DMS153 treated with DMSO at 0.1 percent for 48 hours (cell line): ENCODE measurements around the gene RNF208.

Source experiments
- DNase-seq: peaks from one replicate; lab custom pipeline; 2025; ENCODE audit not compliant: unreplicated experiment; lab: John Stamatoyannopoulos, UW

The RNF208 gene

GRCh38 chr9:137193771-137194170, 28.3 kb downstream of the RNF208 start:
- no peak for DNase-seq

- DNase-seq = no peak
Observed at GRCh38 chr9:137192859-137193258, 29.2 kb downstream of the RNF208 start.

- DNase-seq = no peak
Observed at GRCh38 chr9:137192448-137192780, 29.6 kb downstream of the RNF208 start.

DNA sequence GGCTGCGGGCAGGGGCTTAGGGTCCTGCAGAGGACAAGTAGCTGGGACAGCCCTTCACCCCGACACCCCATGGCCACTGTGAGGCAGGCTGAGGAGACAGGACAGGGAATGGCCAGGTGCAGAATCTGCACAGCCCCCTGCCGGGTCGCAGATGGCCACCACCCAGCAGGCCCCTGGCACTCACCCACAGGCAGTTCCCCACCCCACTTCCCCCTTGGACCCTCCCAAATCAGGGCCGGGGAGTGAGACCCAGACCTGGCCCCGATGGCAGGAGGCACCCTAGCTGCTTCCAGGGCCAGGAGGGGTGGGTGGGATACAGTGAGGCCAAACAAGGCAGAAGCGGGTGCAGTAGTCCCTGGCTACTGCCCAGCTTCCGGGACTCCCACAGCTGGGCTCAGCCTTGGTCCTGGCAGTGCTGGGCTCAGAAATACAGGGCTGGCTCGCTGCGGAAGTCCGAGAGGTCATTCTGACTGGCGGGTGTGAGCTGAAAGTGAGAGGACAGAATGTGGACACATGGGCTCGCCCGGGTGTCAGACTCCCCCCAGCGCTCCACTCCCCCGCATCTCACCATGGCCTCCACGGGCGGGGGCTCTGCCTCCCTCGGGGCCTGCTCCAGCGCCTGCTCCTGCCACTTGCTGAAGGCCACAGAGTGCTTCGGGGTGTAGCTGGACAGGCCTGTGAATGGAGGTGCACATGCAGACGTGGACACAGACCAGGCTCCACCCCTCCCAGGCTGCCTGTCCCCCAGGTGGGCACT, 30.2 kb downstream of the RNF208 start:
- no peak for DNase-seq

DNA sequence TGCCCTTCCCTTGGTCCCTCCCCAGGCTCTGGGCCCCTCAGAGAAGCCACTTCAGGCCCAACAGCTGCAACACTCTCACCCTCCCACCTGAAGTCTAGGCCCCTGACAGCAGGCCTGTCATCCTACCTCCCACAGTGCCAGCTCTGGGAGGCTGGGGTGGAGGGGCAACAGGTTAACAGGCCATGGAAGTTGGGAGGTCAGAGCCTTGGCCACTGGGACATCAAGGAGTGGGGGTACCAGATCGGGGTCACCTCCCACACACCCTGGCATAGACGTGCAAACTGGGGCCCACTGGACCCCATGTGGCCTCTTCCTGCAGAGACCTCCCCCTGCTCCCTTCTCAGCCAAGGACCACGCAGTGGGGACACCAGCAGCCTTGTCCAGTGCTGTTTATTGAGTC, 30.8 kb downstream of the RNF208 start:
- no peak for DNase-seq

DNA sequence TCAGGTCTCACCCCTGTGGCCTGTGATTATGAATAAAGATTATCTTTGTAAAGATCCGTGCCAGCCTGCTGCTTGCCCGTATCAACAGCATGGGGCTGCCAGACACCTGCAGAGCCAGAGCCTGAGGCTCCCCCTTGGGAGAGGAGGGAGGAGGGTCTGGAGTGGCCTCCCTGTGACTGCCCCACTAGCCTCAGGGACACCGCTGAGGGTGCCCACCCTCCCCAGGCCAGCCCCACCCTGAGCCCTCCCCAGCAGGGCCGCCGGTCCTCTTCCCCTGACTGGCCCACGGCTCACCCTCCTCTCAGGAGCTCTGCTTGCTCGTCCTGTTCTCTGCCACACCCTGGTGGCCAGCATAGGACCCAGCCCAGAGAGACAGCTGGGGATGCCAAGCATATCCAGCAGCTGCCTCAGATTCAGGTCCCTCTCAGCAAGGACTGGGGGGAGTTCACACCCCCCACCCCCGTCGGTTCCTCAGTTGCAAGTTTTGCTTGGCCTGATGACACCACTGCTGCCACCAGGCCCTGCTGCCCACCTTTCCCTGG, 31.7 kb downstream of the RNF208 start:
- DNase-seq = no peak

- DNase-seq = no peak
Observed at GRCh38 chr9:137189297-137190295, 32.4 kb downstream of the RNF208 start.

- peak; percentile 79 for DNase-seq
Observed at GRCh38 chr9:137188490-137189296, 33.3 kb downstream of the RNF208 start, which contains the start of the genes ANAPC2 and SSNA1. Gene ANAPC2 (minus strand): TSS chr9:137188560. CDS start chr9:137188532, 28 bp downstream. Gene SSNA1 (plus strand): TSS chr9:137188676. CDS start chr9:137188727, 51 bp downstream.

DNA sequence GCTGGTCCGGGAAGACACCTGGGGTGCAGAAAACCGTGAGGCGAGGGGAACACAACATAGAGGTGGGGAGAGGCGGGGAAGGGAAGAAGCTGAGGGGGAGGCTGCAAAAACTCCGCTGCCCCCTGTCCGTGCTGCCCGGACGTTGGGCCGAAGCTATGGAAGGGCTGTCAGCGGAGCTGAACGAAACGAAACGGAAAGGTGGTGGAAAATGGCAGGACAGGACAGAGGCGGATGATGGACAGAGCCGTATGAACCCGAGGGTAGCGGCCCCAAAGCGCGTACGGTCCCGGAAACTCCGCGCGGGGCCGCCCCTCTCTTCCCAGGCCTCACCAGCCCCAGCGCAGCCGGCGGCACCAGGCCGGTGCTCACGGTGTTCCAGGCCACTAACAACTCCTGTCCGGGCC, 34.0 kb downstream of the RNF208 start:
- no peak for DNase-seq

DNA sequence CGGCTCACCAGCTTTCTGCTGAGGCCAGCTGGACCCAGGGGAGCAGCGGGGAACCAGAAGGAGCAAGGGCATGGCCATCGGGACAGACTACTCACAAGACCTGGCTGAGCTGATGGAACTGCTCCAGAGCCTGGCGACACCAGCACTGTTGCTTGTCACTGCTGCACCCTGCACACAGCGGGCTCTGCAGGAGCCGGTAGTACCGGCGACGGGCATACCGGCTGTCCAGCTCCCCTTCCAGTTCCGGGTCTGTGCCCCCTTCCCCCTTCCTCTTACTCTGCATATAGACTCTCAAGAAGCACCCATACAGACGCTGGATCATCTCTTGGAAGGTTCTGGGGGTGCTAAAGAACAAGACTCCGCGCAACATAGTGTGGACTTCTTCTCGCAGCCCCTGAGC, 34.7 kb downstream of the RNF208 start:
- DNase-seq = no peak

DNA sequence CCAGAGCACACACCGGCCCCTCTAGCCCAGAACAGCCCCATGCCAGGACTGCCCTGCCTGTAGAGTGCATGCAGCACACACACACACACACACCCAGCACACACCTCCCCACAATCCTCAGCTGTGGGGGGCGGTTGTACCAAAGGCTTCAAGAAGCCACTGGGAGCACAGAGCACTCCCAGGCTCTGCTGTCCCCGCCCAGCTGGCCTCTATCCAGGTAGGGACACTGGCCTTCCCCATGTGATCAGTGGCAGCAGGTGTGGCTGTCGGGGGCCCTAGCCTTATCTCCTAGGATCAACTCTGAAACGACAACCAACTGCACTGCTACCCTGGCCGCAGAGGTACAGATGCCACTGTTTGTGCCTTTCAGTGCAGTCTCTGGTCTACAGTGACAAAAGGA, 35.7 kb downstream of the RNF208 start:
- no peak for DNase-seq

DNA sequence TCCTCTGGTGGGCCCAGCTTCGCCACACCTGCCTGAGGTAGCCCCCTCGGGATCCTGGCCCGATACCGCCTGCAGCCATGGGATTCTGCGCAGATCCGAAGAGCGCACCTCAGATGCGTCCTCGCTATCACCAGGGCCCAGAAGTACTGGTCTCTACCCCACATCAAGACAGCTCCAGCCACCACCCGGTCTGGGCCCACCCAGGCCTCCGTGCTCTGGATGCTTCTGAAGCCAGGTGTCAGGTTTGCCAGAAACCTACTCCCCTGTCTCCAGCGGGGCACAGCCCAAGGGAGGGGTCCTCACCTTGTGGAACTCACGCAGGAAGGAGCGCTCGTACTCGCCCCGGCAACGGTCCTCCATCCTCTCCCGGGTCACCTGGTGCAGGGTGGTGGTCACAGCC, 36.1 kb downstream of the RNF208 start:
- DNase-seq = no peak

GRCh38 chr9:137184881-137185660, 37.0 kb downstream of the RNF208 start:
- no peak for DNase-seq

DNA sequence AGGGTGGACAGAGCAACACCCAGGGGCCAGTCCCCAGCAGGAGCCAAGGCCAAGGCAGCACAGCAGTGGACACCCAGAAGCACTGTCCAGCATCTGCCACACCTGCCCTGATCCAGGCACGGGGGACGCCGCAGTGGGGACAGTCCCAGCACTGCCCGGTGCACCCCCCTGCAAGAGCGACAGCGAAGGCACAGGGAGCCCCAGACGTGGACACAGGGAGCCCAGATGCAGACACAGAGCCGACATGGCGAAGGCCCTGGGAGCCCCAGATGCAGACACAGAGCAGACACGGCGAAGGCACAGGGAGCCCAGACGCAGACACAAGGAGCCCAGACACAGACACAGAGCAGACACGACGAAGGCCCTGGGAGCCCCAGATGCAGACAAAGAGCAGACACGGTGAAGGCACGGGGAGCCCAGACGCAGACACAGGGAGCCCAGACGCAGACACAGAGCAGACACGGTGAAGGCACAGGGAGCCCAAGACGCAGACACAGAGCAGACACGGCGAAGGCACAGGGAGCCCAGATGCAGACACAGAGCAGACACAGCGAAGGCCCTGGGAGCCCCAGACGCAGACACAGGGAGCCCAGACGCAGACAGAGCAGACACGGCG, 38.0 kb downstream of the RNF208 start:
- no peak for DNase-seq

DNA sequence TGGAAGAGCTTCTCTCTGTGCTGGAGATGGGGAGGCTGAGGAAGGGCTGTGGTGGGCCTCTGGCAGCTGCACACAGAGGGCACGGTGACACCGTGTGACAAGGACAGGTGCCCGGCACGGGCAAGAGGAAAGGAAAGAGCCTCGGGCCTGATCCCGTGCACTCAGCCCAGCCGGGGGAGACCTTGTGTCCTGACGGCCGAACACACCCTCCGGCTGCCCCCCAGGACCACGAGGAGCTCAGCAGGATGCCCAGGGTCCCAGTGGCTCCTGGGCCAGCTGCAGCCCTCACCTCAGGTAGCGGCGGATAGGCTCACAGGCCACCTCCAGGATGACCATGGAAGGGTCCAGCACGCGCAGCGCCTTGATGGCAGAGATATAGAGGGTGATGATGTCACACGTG, 39.2 kb downstream of the RNF208 start:
- DNase-seq = no peak

- DNase-seq = no peak
Observed at GRCh38 chr9:137181680-137182079, 40.4 kb downstream of the RNF208 start.

DNA sequence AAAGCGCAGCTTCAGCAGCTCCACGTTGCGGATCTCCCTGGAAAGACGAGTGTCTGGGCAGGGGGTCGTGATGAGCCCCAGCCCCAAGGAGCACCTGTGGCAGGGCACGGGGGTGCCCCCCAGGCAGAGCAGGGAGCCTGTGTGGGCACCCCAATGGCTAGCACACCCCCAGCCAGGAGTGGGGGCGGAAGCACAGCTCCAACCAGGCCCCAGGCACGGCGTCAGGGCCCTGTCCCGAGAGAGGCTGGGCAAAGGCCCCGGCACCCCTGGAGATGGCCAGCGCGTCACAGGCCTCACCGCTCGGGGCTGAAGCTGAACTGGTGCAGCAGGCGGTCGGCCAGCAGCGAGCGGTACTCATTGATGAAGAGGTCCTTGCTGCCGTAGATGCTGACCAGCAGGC, 41.5 kb downstream of the RNF208 start:
- DNase-seq = no peak

GRCh38 chr9:137179761-137180160, 42.3 kb downstream of the RNF208 start:
- no peak for DNase-seq

DNA sequence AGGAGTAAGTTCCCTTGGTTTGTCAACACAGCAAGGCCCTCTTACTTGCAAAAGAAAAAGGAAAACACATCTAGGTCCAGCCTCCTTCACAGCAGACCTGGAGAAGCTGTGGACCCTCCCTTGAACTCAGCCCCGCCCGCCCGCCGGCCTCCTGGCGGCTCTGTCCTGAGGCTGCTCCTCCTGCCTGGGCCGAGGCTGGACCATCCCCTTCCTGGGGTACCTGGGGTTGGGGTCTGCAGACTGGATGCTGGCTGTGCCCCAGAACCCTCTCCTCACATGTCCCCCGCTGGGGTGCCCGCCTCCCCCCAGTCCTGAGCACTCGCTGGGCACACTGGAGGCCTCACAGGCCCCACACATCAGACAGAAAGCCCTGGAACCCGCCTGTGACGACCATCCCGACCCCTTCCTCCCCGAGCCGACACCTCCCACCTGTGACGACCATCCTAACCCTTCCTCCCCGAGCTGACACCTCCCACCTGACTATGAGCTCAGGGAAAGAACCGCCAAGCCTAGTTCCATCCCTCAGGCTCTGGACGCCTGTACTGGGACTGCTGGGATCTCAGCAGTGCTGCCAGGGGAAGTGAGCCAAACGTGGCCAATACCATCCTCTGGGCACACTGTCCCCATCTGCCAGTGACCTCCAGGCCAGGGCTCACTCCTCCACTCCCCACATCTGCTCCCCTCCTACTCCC, 43.0 kb downstream of the RNF208 start:
- no peak for DNase-seq
